ENCODE measurements around the gene PRR4.

PRR4 gene

GRCh38 chr12:10802587-10802986 lies 46.7 kb downstream of the PRR4 start, which contains the start of gene TAS2R7:
Gene TAS2R7 (minus strand): TSS chr12:10802627. CDS start chr12:10802570, 57 bp downstream.
- DNase-seq (ENCODE audit: insufficient read length, low spot score) (no peak), FAIRE-seq (no peak)

GRCh38 chr12:10801741-10802140 lies 47.5 kb downstream of the PRR4 start:
- FAIRE-seq (no peak), DNase-seq (ENCODE audit: insufficient read length, low spot score) (no peak)

All from GM19239 (cell line).